Nephron (organoid): ENCODE measurements around the gene CCSER1.
"Not testable (repeated sequence)": the region's sequence is repeated elsewhere in the genome, so short reads cannot be mapped to it uniquely, and the experiment has no call there.

Source experiments
- H3K27ac Mint-ChIP-seq, 3 experiments: 2 replicates each; pipeline ENCODE4 v1.8.0; 2020; ENCODE audit warnings: mixed read lengths in 3 of 3, mild to moderate bottlenecking in 2 of 3, moderate library complexity in 1 of 3
- H3K27me3 Mint-ChIP-seq: 2 replicates; pipeline ENCODE4 v1.8.0; 2021; ENCODE audit warnings: low read depth, mild to moderate bottlenecking, moderate library complexity, mixed read lengths
- H3K36me3 Mint-ChIP-seq: 2 replicates; pipeline ENCODE4 v1.8.0; 2020; ENCODE audit warnings: low read depth, mixed read lengths
- H3K4me1 Mint-ChIP-seq: 2 replicates; pipeline ENCODE4 v1.8.0; 2020; ENCODE audit warnings: mixed read lengths
- H3K4me3 Mint-ChIP-seq, 3 experiments: 2 replicates each; pipeline ENCODE4 v1.8.0; 2020; ENCODE audit warnings: mild to moderate bottlenecking in 3 of 3, mixed read lengths in 3 of 3, moderate library complexity in 2 of 3
- H3K9me3 Mint-ChIP-seq: 2 replicates; pipeline ENCODE4 v1.8.0; 2020; ENCODE audit warnings: mixed read lengths
- CTCF ChIP-seq, 3 experiments: fragments of 200-600 bp; sonication (generic); IDR thresholded peaks; one replicate each; pipeline ENCODE4 v1.5.0; 2021; ENCODE audit warnings: antibody characterized with exemption in 3 of 3; ENCODE audit not compliant: unreplicated experiment in 3 of 3

The CCSER1 gene

GRCh38 chr4:90825849-90826248 lies 698.7 kb downstream of the CCSER1 start:
- Mint-ChIP-seq H3K27me3 (no peaks in the 10 kb centered on the region), H3K27ac (no peak overlapping the region), H3K4me1 (peaks cover 8% of the 10 kb centered on the region), H3K4me3 (no peak overlapping the region), H3K36me3 (no peaks in the 10 kb centered on the region), H3K9me3 (no peaks in the 10 kb centered on the region)
- no peak for TF ChIP-seq CTCF (IDR thresholded peaks at IDR 0.05; ENCODE audit: unreplicated experiment in 3 of 3)

- Mint-ChIP-seq H3K36me3 (no peaks in the 10 kb centered on the region), H3K27me3 (no peaks in the 10 kb centered on the region), H3K4me3 (no peak overlapping the region)
These were observed 706.5 kb downstream of the CCSER1 start for GRCh38 chr4:90833706-90834105.

GRCh38 chr4:90837241-90837640 lies 710.0 kb downstream of the CCSER1 start:
- Mint-ChIP-seq H3K9me3 (no peaks in the 10 kb centered on the region), H3K4me1 (no peaks in the 10 kb centered on the region), H3K27ac (no peak overlapping the region), H3K4me3 (no peak overlapping the region), H3K36me3 (no peaks in the 10 kb centered on the region), H3K27me3 (no peaks in the 10 kb centered on the region)
- no peak for TF ChIP-seq CTCF (IDR thresholded peaks at IDR 0.05; ENCODE audit: unreplicated experiment in 3 of 3)

More at GRCh38 chr4:90833706-90834105, 706.5 kb downstream of the CCSER1 start:
- Mint-ChIP-seq H3K4me1 (no peaks in the 10 kb centered on the region), H3K9me3 (no peaks in the 10 kb centered on the region), H3K27ac (no peak overlapping the region)
- TF ChIP-seq CTCF (IDR thresholded peaks at IDR 0.05; ENCODE audit: unreplicated experiment in 3 of 3): no peak

- not testable (repeated sequence) for H3K36me3 Mint-ChIP-seq, H3K4me1 Mint-ChIP-seq, H3K27me3 Mint-ChIP-seq, H3K27ac Mint-ChIP-seq, H3K4me3 Mint-ChIP-seq, H3K9me3 Mint-ChIP-seq
These were observed 711.7 kb downstream of the CCSER1 start for GRCh38 chr4:90838859-90839258.

- Mint-ChIP-seq H3K4me3 (no peak overlapping the region), H3K9me3 (no peaks in the 10 kb centered on the region), H3K4me1 (no peaks in the 10 kb centered on the region), H3K27ac (peak overlapping the region in 2 of 3 experiments; percentile 25 to 41), H3K36me3 (no peaks in the 10 kb centered on the region), H3K27me3 (no peaks in the 10 kb centered on the region)
- TF ChIP-seq CTCF (IDR thresholded peaks at IDR 0.05; ENCODE audit: unreplicated experiment in 3 of 3): no peak
These were observed 713.1 kb downstream of the CCSER1 start for GRCh38 chr4:90840291-90840690.

GRCh38 chr4:90840828-90841227 lies 713.6 kb downstream of the CCSER1 start:
- no peak overlapping the region for H3K4me3 Mint-ChIP-seq
- H3K9me3 Mint-ChIP-seq: no peaks in the 10 kb centered on the region
- no peaks in the 10 kb centered on the region for H3K27me3 Mint-ChIP-seq

More at GRCh38 chr4:90840828-90841227, 713.6 kb downstream of the CCSER1 start:
- H3K4me1 Mint-ChIP-seq: no peaks in the 10 kb centered on the region
- H3K36me3 Mint-ChIP-seq: no peaks in the 10 kb centered on the region
- no peak for TF ChIP-seq CTCF (IDR thresholded peaks at IDR 0.05; ENCODE audit: unreplicated experiment in 3 of 3)
- H3K27ac Mint-ChIP-seq: peak overlapping the region in 2 of 3 experiments; percentile 25 to 41
